ENCODE data around the gene EIF4EBP3.

GRCh38 chr5:140567871-140568270 is 20.4 kb downstream of the EIF4EBP3 start:
- no peak for TF ChIP-seq POLR2A (IDR thresholded peaks at IDR 0.05)
- TF ChIP-seq CTCF (IDR thresholded peaks at IDR 0.05) = no peak
- TF ChIP-seq POLR2AphosphoS5 (IDR thresholded peaks at IDR 0.05; ENCODE audit: insufficient read depth in 1 of 2, low read depth in 1 of 2) = no peak

All from vagina (tissue), 2 donors.